Calu3 (cell line): Measurements from ENCODE around the gene PCGF5. TPM values are rescaled to one million over a fixed set of nuclear protein-coding genes. Genes with fewer than 3 reads are reported as not detected.
"Not testable (repeated sequence)": the region's sequence is repeated elsewhere in the genome, so short reads cannot be mapped to it uniquely, and the experiment has no call there.

Source experiments
- BruUV-seq: library from RNA; stranded (reverse); fragments of 400-500 nt; replicated peaks from 2 replicates; lab custom pipeline; 2021; lab: Mats Ljungman, UMichigan
- CTCF ChIA-PET: fragments of 300-600 bp; sonication (Branson Sonifier 250); formaldehyde crosslinking; loops from one replicate; lab custom pipeline; 2022; ENCODE audit warnings: antibody characterized with exemption; lab: Charles Lee
- DNase-seq: peaks from one replicate; pipeline ENCODE4 v3.0.0; 2022
- H3K27ac Mint-ChIP-seq: one replicate; pipeline ENCODE4 v1.8.0; 2022; ENCODE audit warnings: mixed read lengths; ENCODE audit not compliant: unreplicated experiment
- H3K27me3 Mint-ChIP-seq: one replicate; pipeline ENCODE4 v1.8.0; 2022; ENCODE audit warnings: mixed read lengths; ENCODE audit not compliant: unreplicated experiment
- H3K36me3 Mint-ChIP-seq: one replicate; pipeline ENCODE4 v1.8.0; 2022; ENCODE audit warnings: mild to moderate bottlenecking, moderate library complexity, mixed read lengths; ENCODE audit not compliant: insufficient read depth, unreplicated experiment
- H3K4me1 Mint-ChIP-seq: one replicate; pipeline ENCODE4 v1.8.0; 2022; ENCODE audit warnings: mild to moderate bottlenecking, low read depth, mixed read lengths; ENCODE audit not compliant: unreplicated experiment
- H3K4me3 Mint-ChIP-seq: one replicate; pipeline ENCODE4 v1.8.0; 2022; ENCODE audit warnings: mild to moderate bottlenecking, low read depth, moderate library complexity, mixed read lengths; ENCODE audit not compliant: unreplicated experiment
- H3K9me3 Mint-ChIP-seq: one replicate; pipeline ENCODE4 v1.8.0; 2022; ENCODE audit warnings: low read depth, mixed read lengths; ENCODE audit not compliant: unreplicated experiment
- CTCF ChIP-seq: fragments of 200-600 bp; IDR thresholded peaks from one replicate; pipeline ENCODE4 v1.8.0; 2022; ENCODE audit warnings: antibody characterized with exemption; ENCODE audit not compliant: unreplicated experiment
- intact Hi-C: fragments of 100-400 bp; cut with micrococcal nuclease; formaldehyde crosslinking; loops from one replicate; pipeline ENCODE4 v1.10.0; 2022; ENCODE audit not compliant: unreplicated experiment
- total RNA-seq: library from RNA; stranded (reverse); gene quantifications from 2 replicates; pipeline ENCODE4 v1.2.3, GENCODE V29; 2022

PCGF5 gene
- total RNA-seq, 1 experiment from 2014 or later, result 19.5 TPM

GRCh38 chr10:91187156-91187555, 33.3 kb upstream of the PCGF5 start:
- H3K27ac Mint-ChIP-seq, result no peak overlapping the region
- DNase-seq, result no peak
- no peaks in the 10 kb centered on the region for H3K27me3 Mint-ChIP-seq
- H3K4me1 Mint-ChIP-seq, result no peaks in the 10 kb centered on the region
- intact Hi-C loops, result no loop called here
- no peaks in the 10 kb centered on the region for H3K9me3 Mint-ChIP-seq
- no peaks in the 10 kb centered on the region for H3K36me3 Mint-ChIP-seq
- TF ChIP-seq CTCF, result no peak
- BruUV-seq, result no TSS peak
- CTCF ChIA-PET, result no interaction called here
- H3K4me3 Mint-ChIP-seq, result no peak overlapping the region

DNA sequence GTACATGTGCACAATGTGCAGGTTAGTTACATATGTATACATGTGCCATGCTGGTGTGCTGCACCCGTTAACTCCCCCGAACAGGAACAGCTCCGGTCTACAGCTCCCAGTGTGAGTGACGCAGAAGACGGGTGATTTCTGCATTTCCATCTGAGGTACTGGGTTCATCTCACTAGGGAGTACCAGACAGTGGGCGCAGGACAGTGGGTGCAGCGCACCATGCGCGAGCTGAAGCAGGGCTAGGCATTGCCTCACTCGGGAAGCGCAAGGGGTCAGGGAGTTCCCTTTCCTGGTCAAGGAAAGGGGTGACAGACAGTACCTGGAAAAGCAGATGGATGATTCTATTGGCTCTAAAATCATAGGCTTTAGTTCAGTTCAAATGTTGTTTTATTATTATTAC, 32.5 kb upstream of the PCGF5 start:
- intact Hi-C loops, CTCF ChIA-PET, BruUV-seq: not testable (repeated sequence)

DNA sequence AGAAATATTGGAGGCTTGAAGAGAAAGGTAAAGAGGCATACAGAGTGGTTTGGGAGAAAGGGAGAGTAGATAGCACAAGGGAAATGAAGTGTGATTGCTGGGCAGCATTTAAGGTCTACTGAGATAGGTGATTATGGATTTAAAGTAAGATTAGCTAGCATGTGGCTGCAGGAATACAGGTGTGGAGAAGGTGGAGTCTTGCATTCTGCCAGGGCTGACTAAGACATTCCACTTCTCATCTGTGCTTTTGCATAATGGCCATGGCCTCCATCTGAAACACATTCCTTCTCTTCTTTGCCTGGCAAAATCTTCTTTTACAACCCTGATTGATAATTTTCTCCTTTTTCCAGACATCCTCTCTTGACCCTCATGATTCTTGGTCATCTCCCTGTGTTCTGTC, 31.6 kb upstream of the PCGF5 start:
- H3K36me3 Mint-ChIP-seq, result no peaks in the 10 kb centered on the region
- H3K9me3 Mint-ChIP-seq, result no peaks in the 10 kb centered on the region
- H3K27ac Mint-ChIP-seq, result no peak overlapping the region
- no TSS peak for BruUV-seq
- no peak for DNase-seq
- intact Hi-C loops, result no loop called here
- TF ChIP-seq CTCF, result no peak
- no peaks in the 10 kb centered on the region for H3K4me1 Mint-ChIP-seq
- CTCF ChIA-PET, result no interaction called here
- H3K27me3 Mint-ChIP-seq, result no peaks in the 10 kb centered on the region
- no peak overlapping the region for H3K4me3 Mint-ChIP-seq

More for the DNA sequence above, 32.5 kb upstream of the PCGF5 start:
- not testable (repeated sequence) for H3K4me1 Mint-ChIP-seq, H3K9me3 Mint-ChIP-seq, H3K36me3 Mint-ChIP-seq, H3K4me3 Mint-ChIP-seq, H3K27ac Mint-ChIP-seq, DNase-seq, H3K27me3 Mint-ChIP-seq

DNA sequence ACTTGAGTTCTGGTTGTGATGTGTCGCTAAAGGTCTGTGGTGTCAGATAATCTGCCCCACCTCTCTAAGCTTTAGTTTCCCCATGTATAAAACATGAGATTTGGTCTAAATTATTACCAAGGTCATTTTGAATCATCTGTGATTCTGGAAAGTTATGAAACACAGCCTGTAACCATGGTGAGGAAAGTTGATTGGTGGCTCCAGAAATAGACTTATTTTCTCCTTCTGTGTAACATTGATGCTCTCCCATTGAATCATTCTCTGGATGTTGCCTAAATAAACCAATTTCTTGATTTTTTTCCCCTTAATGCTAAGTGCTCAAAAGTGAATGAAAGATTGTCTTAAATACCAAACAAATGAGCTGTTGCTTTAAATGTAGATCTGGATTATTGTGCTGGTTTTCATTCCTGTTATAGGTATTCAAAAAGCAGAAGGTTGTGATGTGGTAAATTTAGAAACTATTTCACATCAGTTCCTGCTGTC, 30.0 kb upstream of the PCGF5 start:
- intact Hi-C loops, result no loop called here
- Mint-ChIP-seq H3K27me3 (no peaks in the 10 kb centered on the region), H3K4me3 (no peak overlapping the region), H3K4me1 (no peaks in the 10 kb centered on the region), H3K36me3 (no peaks in the 10 kb centered on the region), H3K9me3 (no peaks in the 10 kb centered on the region), H3K27ac (no peak overlapping the region)
- no TSS peak for BruUV-seq
- no peak for DNase-seq
- TF ChIP-seq CTCF, result no peak
- CTCF ChIA-PET, result no interaction called here

DNA sequence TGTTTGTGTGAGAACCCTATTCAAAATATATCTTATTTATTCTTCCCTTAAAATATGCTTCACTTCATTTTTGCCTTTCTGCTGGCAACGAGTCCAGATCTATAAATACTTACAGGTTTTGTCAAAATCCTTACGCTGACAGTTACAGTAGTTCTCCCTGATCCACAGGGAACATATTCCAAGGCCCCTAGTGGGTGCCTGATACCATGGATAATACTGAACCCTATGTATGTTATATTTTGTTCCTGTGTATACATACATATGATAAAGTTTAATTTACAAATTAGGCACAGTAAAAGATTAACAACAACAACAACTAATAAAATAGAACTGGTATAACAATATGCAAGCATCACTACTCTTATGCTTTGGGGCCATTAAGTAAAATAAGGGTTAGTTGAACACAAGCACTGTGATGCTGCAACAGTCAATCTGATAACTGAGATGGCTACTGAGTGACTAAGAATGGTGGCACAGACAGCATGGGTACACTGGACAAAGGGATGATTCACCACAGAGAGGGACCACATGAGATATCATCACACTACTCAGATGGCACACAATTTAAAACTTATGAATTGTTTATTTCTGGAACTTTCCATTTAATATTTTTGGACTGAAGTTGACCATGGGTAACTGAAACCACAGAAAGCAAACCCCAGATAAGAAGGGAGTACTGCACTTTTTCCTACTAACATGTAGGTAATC, 29.4 kb upstream of the PCGF5 start:
- no peaks in the 10 kb centered on the region for H3K9me3 Mint-ChIP-seq
- CTCF ChIA-PET, result no interaction called here
- no peaks in the 10 kb centered on the region for H3K4me1 Mint-ChIP-seq
- DNase-seq, result no peak
- H3K4me3 Mint-ChIP-seq, result no peak overlapping the region
- no TSS peak for BruUV-seq
- intact Hi-C loops, result no loop called here
- no peaks in the 10 kb centered on the region for H3K36me3 Mint-ChIP-seq
- no peak for TF ChIP-seq CTCF
- no peaks in the 10 kb centered on the region for H3K27me3 Mint-ChIP-seq
- no peak overlapping the region for H3K27ac Mint-ChIP-seq
